ENCODE data around the gene ECI1. TPM values are rescaled to one million over a fixed set of nuclear protein-coding genes. Genes with fewer than 3 reads are reported as not detected.

ECI1 gene
- total and polyA plus RNA-seq, 2 of the 13 experiments (the other 11 are each of a cell fraction or from before 2014, with no cell fraction given) = 82.0 to 102 TPM

DNA sequence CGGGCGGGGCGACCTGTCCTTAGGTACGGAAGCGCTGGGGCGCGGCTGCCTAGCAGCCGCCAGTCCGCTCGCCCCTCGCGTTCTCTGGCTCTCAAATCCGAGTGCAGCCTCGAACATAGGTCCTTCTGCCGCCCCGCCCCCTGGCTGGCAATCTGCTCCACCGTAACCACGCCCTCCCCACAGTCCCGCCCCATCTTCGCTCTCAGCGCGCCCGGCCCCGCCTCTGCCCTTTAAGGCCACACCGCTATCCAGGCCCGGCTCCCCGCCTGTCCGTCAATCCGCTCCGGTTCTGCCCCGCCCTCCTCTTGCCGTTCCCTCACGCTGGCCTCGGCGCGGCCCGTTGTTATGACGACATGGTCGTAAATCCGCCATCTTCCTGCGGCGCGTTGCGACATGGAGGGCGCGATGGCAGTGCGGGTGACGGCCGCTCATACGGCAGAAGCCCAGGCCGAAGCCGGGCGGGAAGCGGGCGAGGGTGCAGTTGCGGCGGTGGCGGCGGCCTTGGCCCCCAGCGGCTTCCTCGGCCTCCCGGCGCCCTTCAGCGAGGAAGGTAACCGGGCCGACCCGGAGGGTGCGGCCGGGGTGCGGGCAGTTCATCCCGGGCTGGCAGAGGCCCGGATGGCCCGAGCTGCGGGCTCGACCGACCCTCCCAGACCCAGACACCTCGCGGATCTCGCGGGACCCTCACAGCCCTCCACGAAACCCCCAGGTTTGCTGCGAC, 28.0 kb downstream of the ECI1 start, which contains the start of gene E4F1 (continued):
- peak; percentile 69 for TF ChIP-seq PHF21A (CRISPR knock-in tag; IDR thresholded peaks at IDR 0.05)
- TF ChIP-seq, protein P1, sequence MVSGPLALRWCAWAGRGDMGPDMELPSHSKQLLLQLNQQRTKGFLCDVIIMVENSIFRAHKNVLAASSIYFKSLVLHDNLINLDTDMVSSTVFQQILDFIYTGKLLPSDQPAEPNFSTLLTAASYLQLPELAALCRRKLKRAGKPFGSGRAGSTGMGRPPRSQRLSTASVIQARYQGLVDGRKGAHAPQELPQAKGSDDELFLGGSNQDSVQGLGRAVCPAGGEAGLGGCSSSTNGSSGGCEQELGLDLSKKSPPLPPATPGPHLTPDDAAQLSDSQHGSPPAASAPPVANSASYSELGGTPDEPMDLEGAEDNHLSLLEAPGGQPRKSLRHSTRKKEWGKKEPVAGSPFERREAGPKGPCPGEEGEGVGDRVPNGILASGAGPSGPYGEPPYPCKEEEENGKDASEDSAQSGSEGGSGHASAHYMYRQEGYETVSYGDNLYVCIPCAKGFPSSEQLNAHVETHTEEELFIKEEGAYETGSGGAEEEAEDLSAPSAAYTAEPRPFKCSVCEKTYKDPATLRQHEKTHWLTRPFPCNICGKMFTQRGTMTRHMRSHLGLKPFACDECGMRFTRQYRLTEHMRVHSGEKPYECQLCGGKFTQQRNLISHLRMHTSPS (CRISPR knock-in tag; IDR thresholded peaks at IDR 0.05; ENCODE audit: low read depth) = no peak
- TF ChIP-seq, protein P2, sequence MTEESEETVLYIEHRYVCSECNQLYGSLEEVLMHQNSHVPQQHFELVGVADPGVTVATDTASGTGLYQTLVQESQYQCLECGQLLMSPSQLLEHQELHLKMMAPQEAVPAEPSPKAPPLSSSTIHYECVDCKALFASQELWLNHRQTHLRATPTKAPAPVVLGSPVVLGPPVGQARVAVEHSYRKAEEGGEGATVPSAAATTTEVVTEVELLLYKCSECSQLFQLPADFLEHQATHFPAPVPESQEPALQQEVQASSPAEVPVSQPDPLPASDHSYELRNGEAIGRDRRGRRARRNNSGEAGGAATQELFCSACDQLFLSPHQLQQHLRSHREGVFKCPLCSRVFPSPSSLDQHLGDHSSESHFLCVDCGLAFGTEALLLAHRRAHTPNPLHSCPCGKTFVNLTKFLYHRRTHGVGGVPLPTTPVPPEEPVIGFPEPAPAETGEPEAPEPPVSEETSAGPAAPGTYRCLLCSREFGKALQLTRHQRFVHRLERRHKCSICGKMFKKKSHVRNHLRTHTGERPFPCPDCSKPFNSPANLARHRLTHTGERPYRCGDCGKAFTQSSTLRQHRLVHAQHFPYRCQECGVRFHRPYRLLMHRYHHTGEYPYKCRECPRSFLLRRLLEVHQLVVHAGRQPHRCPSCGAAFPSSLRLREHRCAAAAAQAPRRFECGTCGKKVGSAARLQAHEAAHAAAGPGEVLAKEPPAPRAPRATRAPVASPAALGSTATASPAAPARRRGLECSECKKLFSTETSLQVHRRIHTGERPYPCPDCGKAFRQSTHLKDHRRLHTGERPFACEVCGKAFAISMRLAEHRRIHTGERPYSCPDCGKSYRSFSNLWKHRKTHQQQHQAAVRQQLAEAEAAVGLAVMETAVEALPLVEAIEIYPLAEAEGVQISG (CRISPR knock-in tag; IDR thresholded peaks at IDR 0.05) = peak; percentile 90
- no peak for TF ChIP-seq ZNF20 (CRISPR knock-in tag; IDR thresholded peaks at IDR 0.05)
- TF ChIP-seq, protein P3, sequence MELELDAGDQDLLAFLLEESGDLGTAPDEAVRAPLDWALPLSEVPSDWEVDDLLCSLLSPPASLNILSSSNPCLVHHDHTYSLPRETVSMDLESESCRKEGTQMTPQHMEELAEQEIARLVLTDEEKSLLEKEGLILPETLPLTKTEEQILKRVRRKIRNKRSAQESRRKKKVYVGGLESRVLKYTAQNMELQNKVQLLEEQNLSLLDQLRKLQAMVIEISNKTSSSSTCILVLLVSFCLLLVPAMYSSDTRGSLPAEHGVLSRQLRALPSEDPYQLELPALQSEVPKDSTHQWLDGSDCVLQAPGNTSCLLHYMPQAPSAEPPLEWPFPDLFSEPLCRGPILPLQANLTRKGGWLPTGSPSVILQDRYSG (CRISPR knock-in tag; IDR thresholded peaks at IDR 0.05) = 0 out of 2 replicates have a peak, but pooled peaks have one; percentile 46
- TF ChIP-seq TP53 (CRISPR knock-in tag; conservative IDR thresholded peaks at IDR 0.05) = 0 out of 2 replicates have a peak, but pooled peaks have one; percentile 51
- 0 out of 2 replicates have a peak, but pooled peaks have one; percentile 38 for TF ChIP-seq ETV6 (CRISPR knock-in tag; conservative IDR thresholded peaks at IDR 0.05)
- TF ChIP-seq, protein P4, sequence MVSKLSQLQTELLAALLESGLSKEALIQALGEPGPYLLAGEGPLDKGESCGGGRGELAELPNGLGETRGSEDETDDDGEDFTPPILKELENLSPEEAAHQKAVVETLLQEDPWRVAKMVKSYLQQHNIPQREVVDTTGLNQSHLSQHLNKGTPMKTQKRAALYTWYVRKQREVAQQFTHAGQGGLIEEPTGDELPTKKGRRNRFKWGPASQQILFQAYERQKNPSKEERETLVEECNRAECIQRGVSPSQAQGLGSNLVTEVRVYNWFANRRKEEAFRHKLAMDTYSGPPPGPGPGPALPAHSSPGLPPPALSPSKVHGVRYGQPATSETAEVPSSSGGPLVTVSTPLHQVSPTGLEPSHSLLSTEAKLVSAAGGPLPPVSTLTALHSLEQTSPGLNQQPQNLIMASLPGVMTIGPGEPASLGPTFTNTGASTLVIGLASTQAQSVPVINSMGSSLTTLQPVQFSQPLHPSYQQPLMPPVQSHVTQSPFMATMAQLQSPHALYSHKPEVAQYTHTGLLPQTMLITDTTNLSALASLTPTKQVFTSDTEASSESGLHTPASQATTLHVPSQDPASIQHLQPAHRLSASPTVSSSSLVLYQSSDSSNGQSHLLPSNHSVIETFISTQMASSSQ (IDR thresholded peaks at IDR 0.05; ENCODE audit: low read depth) = no peak
- TF ChIP-seq, protein P4 (CRISPR knock-in tag; IDR thresholded peaks at IDR 0.05; ENCODE audit: borderline replicate concordance) = peak; percentile 55; the same call in 1 of the 2 replicates
- 0 out of 2 replicates have a peak, but pooled peaks have one; percentile 13 for TF ChIP-seq KLF15 (CRISPR knock-in tag; IDR thresholded peaks at IDR 0.05; ENCODE audit: borderline replicate concordance)
- TF ChIP-seq ZNF788 (CRISPR knock-in tag; IDR thresholded peaks at IDR 0.05; ENCODE audit: borderline replicate concordance) = peak; percentile 92
- TF ChIP-seq ZNF772 (CRISPR knock-in tag; IDR thresholded peaks at IDR 0.05) = peak; percentile 97
- peak; percentile 82 for TF ChIP-seq NR2C2 (CRISPR knock-in tag; IDR thresholded peaks at IDR 0.05; ENCODE audit: borderline replicate concordance)
- TF ChIP-seq, protein P5, sequence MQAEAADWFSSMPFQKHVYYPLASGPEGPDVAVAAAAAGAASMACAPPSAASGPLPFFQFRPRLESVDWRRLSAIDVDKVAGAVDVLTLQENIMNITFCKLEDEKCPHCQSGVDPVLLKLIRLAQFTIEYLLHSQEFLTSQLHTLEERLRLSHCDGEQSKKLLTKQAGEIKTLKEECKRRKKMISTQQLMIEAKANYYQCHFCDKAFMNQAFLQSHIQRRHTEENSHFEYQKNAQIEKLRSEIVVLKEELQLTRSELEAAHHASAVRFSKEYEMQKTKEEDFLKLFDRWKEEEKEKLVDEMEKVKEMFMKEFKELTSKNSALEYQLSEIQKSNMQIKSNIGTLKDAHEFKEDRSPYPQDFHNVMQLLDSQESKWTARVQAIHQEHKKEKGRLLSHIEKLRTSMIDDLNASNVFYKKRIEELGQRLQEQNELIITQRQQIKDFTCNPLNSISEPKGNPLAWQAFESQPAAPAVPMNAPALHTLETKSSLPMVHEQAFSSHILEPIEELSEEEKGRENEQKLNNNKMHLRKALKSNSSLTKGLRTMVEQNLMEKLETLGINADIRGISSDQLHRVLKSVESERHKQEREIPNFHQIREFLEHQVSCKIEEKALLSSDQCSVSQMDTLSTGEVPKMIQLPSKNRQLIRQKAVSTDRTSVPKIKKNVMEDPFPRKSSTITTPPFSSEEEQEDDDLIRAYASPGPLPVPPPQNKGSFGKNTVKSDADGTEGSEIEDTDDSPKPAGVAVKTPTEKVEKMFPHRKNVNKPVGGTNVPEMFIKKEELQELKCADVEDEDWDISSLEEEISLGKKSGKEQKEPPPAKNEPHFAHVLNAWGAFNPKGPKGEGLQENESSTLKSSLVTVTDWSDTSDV (CRISPR knock-in tag; IDR thresholded peaks at IDR 0.05) = peak; percentile 56; the same call in 1 of the 2 replicates
- TF ChIP-seq MED8 (CRISPR knock-in tag; IDR thresholded peaks at IDR 0.05; ENCODE audit: insufficient replicate concordance) = peak; percentile 80

Data from HepG2 (cell line).